Ectodermal cell (in vitro differentiated cells): ENCODE results near the gene PBX4. TPM values are rescaled to one million over a fixed set of nuclear protein-coding genes. Genes with fewer than 3 reads are reported as not detected.
"Not testable (repeated sequence)": the region's sequence is repeated elsewhere in the genome, so short reads cannot be mapped to it uniquely, and the experiment has no call there.

Experiments
- H3K27ac ChIP-seq: 2 replicates; pipeline ENCODE4 v1.7.0; 2013; ENCODE audit warnings: mild to moderate bottlenecking, low read depth, low read length; ENCODE audit not compliant: insufficient read depth, poor library complexity, severe bottlenecking
- H3K27me3 ChIP-seq: 2 replicates; pipeline ENCODE4 v1.7.0; 2013; ENCODE audit warnings: mild to moderate bottlenecking, low read length; ENCODE audit not compliant: insufficient read depth, control insufficient read depth, poor library complexity, severe bottlenecking
- H3K36me3 ChIP-seq: one replicate; pipeline ENCODE4 v1.7.0; 2013; ENCODE audit warnings: low read length; ENCODE audit not compliant: control insufficient read depth, insufficient read depth
- H3K4me1 ChIP-seq: one replicate; pipeline ENCODE4 v1.7.0; 2013; ENCODE audit warnings: low read length; ENCODE audit not compliant: control insufficient read depth, insufficient read depth
- H3K4me3 ChIP-seq: 2 replicates; pipeline ENCODE4 v1.7.0; 2013; ENCODE audit warnings: low read depth, low read length, control low read depth; ENCODE audit not compliant: insufficient read depth
- H3K9me3 ChIP-seq: 2 replicates; pipeline ENCODE4 v1.7.0; 2013; ENCODE audit warnings: mild to moderate bottlenecking, low read length, moderate library complexity; ENCODE audit not compliant: control insufficient read depth
- WGBS, 2 experiments: methylation state at CpG; one replicate each; pipeline ENCODE4 v1.1.7; 2013; ENCODE audit warnings: missing lambda C conversion rate in 2 of 2; 5-methylcytosine and 5-hydroxymethylcytosine counted together
- polyA plus RNA-seq, 4 experiments: library from polyadenylated mRNA; stranded (reverse); fragments of 50-300 nt; gene quantifications; one replicate each; pipeline ENCODE4 v1.2.3, GENCODE V29; 2013

Gene PBX4
- polyA plus RNA-seq (2013, experiment 1 of 4) = 9.6 TPM
- 5.2 TPM for polyA plus RNA-seq (2013, experiment 2 of 4)
- polyA plus RNA-seq (2013, experiment 3 of 4) = 8.6 TPM
- 9.8 TPM for polyA plus RNA-seq (2013, experiment 4 of 4)

GRCh38 chr19:19618219-19619051 lies at the start of gene PBX4:
PBX4 (minus strand) TSS chr19:19618687; CDS start chr19:19618629, 58 bp downstream.
- Histone ChIP-seq H3K36me3 (peaks cover 10% of the 10 kb centered on the region), H3K9me3 (no peaks in the 10 kb centered on the region), H3K27me3 (peaks cover 12% of the 10 kb centered on the region), H3K4me1 (no peaks in the 10 kb centered on the region), H3K27ac (no peak within 1 kb of the TSS), H3K4me3 (peak within 1 kb of the TSS; percentile 54)
- 8 to 9% methylated on average over 80 of the region's 80 CpGs for WGBS, 2 experiments

- not testable (repeated sequence) for H3K9me3 ChIP-seq, H3K36me3 ChIP-seq, H3K27ac ChIP-seq, H3K27me3 ChIP-seq, H3K4me3 ChIP-seq
- H3K4me1 ChIP-seq = peaks cover 10% of the 10 kb centered on the region
- WGBS, 2 experiments = 94 to 95% methylated on average over 22 of the region's 22 CpGs
Measured at GRCh38 chr19:19665420-19665948, 47.0 kb upstream of the PBX4 start.

GRCh38 chr19:19663256-19664120 lies 45.0 kb upstream of the PBX4 start, which contains the start of gene ATP13A1:
ATP13A1 (minus strand) TSS chr19:19663676; CDS start chr19:19663666, 10 bp downstream.
- H3K9me3 ChIP-seq = no peaks in the 10 kb centered on the region
- peak within 1 kb of the TSS; percentile 99 for H3K4me3 ChIP-seq
- H3K4me1 ChIP-seq = peaks cover 10% of the 10 kb centered on the region
- H3K36me3 ChIP-seq = peaks cover 7% of the 10 kb centered on the region
- 0% methylated on average over 85 of the region's 85 CpGs for WGBS, 2 experiments
- no peaks in the 10 kb centered on the region for H3K27me3 ChIP-seq
- H3K27ac ChIP-seq = peak within 1 kb of the TSS; percentile 94

GRCh38 chr19:19662871-19663255 lies 44.4 kb upstream of the PBX4 start:
- Histone ChIP-seq H3K36me3 (peaks cover 13% of the 10 kb centered on the region), H3K4me1 (peaks cover 10% of the 10 kb centered on the region), H3K27ac (no peak overlapping the region), H3K9me3 (no peaks in the 10 kb centered on the region), H3K27me3 (no peaks in the 10 kb centered on the region), H3K4me3 (peak overlapping the region; percentile 99)
- WGBS, 2 experiments = 18 to 20% methylated on average over 17 of the region's 17 CpGs

GRCh38 chr19:19662344-19662743 lies 43.9 kb upstream of the PBX4 start:
- Histone ChIP-seq H3K4me1 (peaks cover 10% of the 10 kb centered on the region), H3K36me3 (peaks cover 19% of the 10 kb centered on the region), H3K27ac (no peak overlapping the region), H3K9me3 (no peaks in the 10 kb centered on the region), H3K27me3 (no peaks in the 10 kb centered on the region), H3K4me3 (peak overlapping the region; percentile 99)
- WGBS, 2 experiments = 85 to 88% methylated on average over 8 of the region's 8 CpGs

GRCh38 chr19:19661675-19662251 lies 43.3 kb upstream of the PBX4 start:
- H3K27ac ChIP-seq = no peak overlapping the region
- peaks cover 10% of the 10 kb centered on the region for H3K4me1 ChIP-seq
- H3K9me3 ChIP-seq = no peaks in the 10 kb centered on the region
- peak overlapping the region; percentile 2 for H3K4me3 ChIP-seq
- WGBS, 2 experiments = 85 to 88% methylated on average over 18 of the region's 18 CpGs
- peaks cover 21% of the 10 kb centered on the region for H3K36me3 ChIP-seq
- H3K27me3 ChIP-seq = no peaks in the 10 kb centered on the region

- Histone ChIP-seq H3K27ac (no peak overlapping the region), H3K4me1 (peaks cover 10% of the 10 kb centered on the region), H3K27me3 (no peaks in the 10 kb centered on the region), H3K36me3 (peaks cover 23% of the 10 kb centered on the region), H3K9me3 (no peaks in the 10 kb centered on the region), H3K4me3 (peak overlapping the region; percentile 2)
- 94 to 95% methylated on average over 10 of the region's 10 CpGs for WGBS, 2 experiments
Measured at GRCh38 chr19:19661141-19661674, 42.7 kb upstream of the PBX4 start.

GRCh38 chr19:19659646-19660245 lies 41.3 kb upstream of the PBX4 start:
- peaks cover 36% of the 10 kb centered on the region for H3K36me3 ChIP-seq
- no peaks in the 10 kb centered on the region for H3K27me3 ChIP-seq
- no peak overlapping the region for H3K27ac ChIP-seq
- peaks cover 10% of the 10 kb centered on the region for H3K4me1 ChIP-seq
- 91% methylated on average over 17 of the region's 17 CpGs for WGBS, 2 experiments
- H3K9me3 ChIP-seq = no peaks in the 10 kb centered on the region
- no peak overlapping the region for H3K4me3 ChIP-seq

GRCh38 chr19:19657397-19657783 lies 38.9 kb upstream of the PBX4 start:
- 95 to 97% methylated on average over 10 of the region's 10 CpGs for WGBS, 2 experiments
- Histone ChIP-seq H3K4me3 (no peak overlapping the region), H3K4me1 (peaks cover 5% of the 10 kb centered on the region), H3K9me3 (no peaks in the 10 kb centered on the region), H3K36me3 (peaks cover 56% of the 10 kb centered on the region), H3K27ac (no peak overlapping the region), H3K27me3 (no peaks in the 10 kb centered on the region)
